GM19467 (cell line): ENCODE measurements around the gene KRTAP4-11.
"Not testable (repeated sequence)": the region's sequence is repeated elsewhere in the genome, so short reads cannot be mapped to it uniquely, and the experiment has no call there.

Experiments
- ATAC-seq: cut with Tn5 transposase; IDR thresholded peaks from one replicate; pipeline ENCODE4 v1.9.1; 2021; ENCODE audit warnings: mild to moderate bottlenecking, moderate library complexity; ENCODE audit not compliant: unreplicated experiment

Gene KRTAP4-11

GRCh38 chr17:41117846-41118386 is at the start of gene KRTAP4-11:
Gene KRTAP4-11 (minus strand): TSS chr17:41118373. CDS start chr17:41118315, 58 bp downstream.
- ATAC-seq, result not testable (repeated sequence)

DNA sequence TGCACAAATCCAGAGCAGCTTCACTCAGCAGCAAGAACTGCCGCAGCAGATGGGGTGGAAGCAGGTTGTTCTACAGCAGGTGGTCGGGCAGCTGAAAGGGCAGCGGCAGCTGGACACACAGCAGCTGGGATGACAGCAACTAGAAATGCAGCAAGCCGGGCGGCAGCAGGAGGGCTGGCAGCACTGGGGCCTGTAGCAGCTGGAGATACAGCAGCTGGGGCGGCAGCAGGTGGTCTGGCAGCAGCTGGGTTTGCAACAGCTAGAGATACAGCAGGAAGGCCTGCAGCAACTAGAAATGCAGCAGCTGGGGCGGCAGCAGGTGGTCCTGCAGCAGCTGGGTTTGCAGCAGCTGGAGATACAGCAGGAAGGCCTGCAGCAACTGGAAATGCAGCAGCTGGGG is 49.4 kb upstream of the KRTAP4-11 start:
- no peak for ATAC-seq

GRCh38 chr17:41163828-41164227 is 45.7 kb upstream of the KRTAP4-11 start:
- no peak for ATAC-seq

DNA sequence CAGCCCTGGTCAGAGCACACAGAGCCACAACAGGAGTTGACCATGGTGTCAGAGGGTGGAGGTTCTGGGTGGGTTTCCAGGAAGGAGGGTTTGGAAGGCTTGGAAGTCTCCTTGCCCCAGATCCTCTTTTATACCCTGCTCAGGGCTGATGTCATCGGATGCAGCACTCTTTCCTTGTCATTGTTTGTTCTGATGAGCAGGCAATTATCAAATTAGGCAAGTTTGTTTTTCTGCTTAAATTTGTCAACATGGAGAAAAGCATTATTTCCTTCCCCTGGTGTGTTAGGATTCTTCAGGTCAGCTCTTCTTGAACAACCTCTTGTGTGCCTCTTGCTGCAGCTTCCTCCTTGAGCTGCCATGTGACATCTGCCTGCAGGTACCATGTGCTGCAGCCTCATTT is 42.5 kb upstream of the KRTAP4-11 start, which contains the start of gene KRTAP4-4:
KRTAP4-4 (minus strand) TSS at position 101 of the 400 bp plus-strand sequence; CDS start at position 44, 57 bp downstream.
- no peak for ATAC-seq

- ATAC-seq, result not testable (repeated sequence)
Measured at GRCh38 chr17:41160190-41160589, 42.0 kb upstream of the KRTAP4-11 start.

- ATAC-seq, result no peak
Measured at GRCh38 chr17:41153856-41154255, 35.7 kb upstream of the KRTAP4-11 start.

GRCh38 chr17:41151525-41151924 is 33.4 kb upstream of the KRTAP4-11 start:
- ATAC-seq, result no peak

DNA sequence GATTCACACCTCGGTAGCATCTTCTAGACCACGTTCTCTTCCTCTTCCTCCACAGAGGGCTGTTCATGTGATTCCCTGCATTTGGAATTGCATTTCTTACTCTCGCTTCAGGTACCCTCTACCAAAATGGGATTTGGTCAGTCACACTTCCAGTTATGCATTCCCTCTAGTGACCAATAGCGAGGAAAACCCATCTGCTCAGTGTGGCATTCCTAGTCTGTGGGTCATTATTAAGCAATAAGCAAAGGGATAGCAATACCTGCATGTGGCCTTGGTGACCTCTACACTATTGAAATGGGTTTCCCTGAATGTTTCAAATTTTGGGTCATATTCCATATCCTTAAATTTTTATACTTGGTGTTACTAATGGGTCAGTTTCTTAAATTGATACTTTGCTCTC is 31.9 kb upstream of the KRTAP4-11 start:
- no peak for ATAC-seq

GRCh38 chr17:41149652-41149985 is 31.4 kb upstream of the KRTAP4-11 start, which contains the start of gene KRTAP4-5:
Gene KRTAP4-5 (minus strand): TSS chr17:41149825. CDS start chr17:41149767, 58 bp downstream.
- no peak for ATAC-seq

- not testable (repeated sequence) for ATAC-seq
Measured at GRCh38 chr17:41148971-41149651, 30.9 kb upstream of the KRTAP4-11 start.

- ATAC-seq, result no peak
Measured at GRCh38 chr17:41147531-41148204, 29.5 kb upstream of the KRTAP4-11 start.

- ATAC-seq, result no peak
Measured at GRCh38 chr17:41145261-41145660, 27.1 kb upstream of the KRTAP4-11 start.

DNA sequence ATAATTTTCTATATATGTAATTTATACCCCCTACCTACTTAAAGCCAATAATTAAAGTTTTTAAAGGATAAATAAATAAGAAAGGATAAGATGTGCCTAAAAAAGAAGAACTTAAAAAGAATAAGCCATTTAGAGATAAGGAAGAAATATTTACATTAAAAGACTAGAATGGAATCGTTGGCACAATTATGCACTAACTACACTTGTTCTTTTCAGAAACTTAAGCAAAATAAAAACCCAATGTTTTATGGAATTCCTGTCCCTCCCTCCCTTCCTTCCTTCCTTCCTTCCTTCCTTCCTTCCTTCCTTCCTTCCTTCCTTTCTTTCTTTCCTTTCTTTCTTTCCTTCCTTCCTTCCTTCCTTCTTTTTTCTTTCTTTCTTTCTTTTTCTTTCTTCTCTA is 26.7 kb upstream of the KRTAP4-11 start:
- no peak for ATAC-seq

- ATAC-seq, result no peak
Measured at GRCh38 chr17:41141361-41141760, 23.2 kb upstream of the KRTAP4-11 start.

- no peak for ATAC-seq
Measured at GRCh38 chr17:41140360-41141131, 22.4 kb upstream of the KRTAP4-11 start, which contains the start of gene KRTAP4-6. Gene KRTAP4-6 (minus strand): TSS chr17:41140544. CDS start chr17:41140487, 57 bp downstream.

GRCh38 chr17:41139865-41140264 is 21.7 kb upstream of the KRTAP4-11 start:
- ATAC-seq, result not testable (repeated sequence)

GRCh38 chr17:41133880-41134735 is 15.9 kb upstream of the KRTAP4-11 start:
- ATAC-seq, result no peak

DNA sequence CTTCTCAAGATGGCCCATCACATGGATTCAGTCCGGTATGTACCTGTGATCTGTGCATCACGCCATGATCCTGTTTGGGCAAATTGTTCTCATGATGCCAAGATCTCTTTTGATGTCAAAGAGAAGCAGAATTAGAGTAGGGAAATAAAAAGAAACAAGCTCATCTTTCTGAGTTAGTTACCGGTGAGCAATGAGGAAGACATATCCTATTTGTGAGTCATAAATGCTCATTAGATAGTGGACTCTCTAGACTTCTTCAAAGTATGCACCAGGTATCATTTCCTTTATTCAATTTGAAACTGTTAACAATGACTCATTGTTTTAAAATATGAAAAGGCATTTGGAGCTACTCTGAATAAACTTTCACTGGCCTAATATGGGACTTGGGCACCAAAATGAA is 13.8 kb upstream of the KRTAP4-11 start:
- ATAC-seq, result no peak

GRCh38 chr17:41127371-41127770 is 9.2 kb upstream of the KRTAP4-11 start:
- no peak for ATAC-seq

DNA sequence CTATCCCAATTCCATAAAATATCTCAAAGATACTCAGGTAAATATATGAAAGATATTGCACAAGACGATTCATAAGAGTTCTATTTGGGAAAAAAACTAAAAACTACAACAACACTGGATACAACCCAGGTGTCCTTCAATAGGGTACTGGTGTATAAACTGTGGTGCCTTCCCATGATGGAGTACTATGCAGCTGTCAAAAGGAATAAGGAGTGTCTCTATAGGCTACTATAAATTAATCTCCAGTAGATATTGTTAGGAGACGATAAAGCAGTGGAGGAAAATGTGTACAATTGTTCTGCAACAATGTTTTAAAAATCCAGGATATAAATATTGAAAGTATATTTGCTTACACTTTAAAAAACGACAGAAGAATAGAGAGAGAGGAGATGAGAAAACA is 8.2 kb upstream of the KRTAP4-11 start:
- no peak for ATAC-seq
